GM18517 (cell line): ENCODE results near the gene HSD17B3.
"Not testable (repeated sequence)": the region's sequence is repeated elsewhere in the genome, so short reads cannot be mapped to it uniquely, and the experiment has no call there.

Experiments used
- ATAC-seq: cut with Tn5 transposase; IDR thresholded peaks from one replicate; pipeline ENCODE4 v1.9.1; 2021; ENCODE audit warnings: mild to moderate bottlenecking, moderate library complexity; ENCODE audit not compliant: unreplicated experiment

HSD17B3 gene

DNA sequence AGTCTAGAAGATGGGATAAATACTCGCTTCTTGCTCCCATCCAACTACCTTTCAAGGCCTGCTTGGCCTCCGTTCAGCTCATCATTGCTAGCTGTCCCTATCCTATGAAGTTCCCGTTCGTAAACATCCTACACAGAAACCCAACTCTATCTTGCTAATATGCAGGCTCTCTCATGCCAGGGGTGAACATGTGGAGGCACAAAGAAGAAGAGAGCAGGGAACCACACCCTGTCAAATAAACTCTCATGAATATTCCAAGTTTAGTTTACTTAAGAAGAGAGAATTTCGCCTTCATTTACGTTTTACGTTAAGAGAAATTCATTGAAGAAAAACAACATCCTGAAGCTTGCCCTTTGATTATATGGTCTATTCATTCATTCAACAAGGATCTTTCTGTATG, 7.9 kb upstream of the HSD17B3 start:
- ATAC-seq = no peak

DNA sequence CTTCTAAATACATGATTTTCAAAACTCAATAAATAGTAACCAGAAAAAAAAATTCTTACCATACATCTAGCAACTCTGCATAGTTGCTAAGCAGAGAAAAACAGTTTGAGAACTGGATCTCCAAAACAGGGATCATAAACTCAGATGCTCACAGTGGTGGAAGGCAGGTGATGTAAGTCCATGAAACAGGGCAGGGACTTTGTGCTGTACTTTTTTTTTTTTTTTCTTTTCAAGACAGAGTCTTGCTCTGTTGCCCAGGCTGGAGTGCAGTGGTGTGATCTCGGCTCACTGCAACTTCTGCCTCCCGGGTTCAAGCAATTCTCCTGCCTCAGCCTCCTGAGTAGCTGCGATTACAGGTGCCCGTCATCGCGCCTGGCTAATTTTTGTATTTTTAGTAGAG, 5.0 kb upstream of the HSD17B3 start:
- not testable (repeated sequence) for ATAC-seq

DNA sequence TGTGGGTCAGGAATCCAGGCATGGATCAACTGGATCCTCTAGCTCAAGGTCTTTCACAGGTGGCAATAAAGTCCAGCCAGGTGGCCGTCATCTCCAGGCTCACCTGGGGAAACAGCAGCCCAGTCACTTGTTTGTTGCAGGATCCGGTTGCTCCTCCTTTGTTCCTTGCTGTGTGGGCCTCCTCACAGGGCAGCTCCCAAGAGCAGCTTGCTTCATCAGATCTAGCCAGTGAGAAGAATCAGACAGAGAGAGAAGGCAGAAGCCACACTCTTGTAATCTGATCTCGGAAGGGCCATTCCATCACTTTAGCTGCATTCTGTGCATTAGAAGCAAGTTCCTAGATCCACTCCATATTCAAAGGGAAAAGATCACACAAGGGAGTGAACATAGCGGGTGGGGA, 3.2 kb upstream of the HSD17B3 start:
- no peak for ATAC-seq

DNA sequence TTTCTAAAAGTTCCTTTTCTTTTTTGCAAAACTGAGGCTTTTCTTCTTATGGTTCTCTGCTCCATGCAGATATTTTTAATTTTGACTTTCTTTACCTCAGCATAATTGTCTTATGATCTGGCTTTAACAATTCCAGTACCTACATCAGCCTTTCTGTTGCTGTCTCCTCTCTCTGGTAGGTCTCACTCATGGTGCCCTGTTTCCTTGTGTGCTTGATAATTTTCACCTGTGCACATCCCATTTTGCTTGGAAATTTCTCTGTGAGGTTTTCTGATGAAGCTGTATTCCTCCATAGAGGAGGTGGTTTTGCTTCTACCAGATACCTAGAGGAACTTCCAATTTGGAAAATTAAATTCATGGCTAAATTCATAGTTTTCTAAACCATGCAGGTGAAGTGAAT, 2.3 kb upstream of the HSD17B3 start:
- ATAC-seq = no peak

DNA sequence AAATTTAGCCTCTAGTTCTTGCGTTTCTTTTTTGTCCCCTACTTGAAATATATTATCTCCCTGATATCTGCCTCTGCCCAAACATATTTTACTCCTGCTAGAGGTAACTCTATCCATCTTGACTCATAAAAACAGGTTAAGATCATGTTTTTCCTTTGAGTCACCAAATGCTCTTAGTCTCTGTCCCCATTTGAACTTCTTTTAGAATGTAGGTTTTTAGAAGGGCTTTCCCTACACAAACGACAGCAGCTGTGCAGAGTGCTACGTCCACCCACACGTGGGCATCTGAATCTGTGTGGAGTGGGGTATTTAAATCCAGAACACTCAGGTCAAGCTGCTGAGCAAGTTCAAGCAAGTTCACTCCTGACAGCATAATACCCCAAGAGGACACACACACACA, 2.2 kb downstream of the HSD17B3 start:
- no peak for ATAC-seq

DNA sequence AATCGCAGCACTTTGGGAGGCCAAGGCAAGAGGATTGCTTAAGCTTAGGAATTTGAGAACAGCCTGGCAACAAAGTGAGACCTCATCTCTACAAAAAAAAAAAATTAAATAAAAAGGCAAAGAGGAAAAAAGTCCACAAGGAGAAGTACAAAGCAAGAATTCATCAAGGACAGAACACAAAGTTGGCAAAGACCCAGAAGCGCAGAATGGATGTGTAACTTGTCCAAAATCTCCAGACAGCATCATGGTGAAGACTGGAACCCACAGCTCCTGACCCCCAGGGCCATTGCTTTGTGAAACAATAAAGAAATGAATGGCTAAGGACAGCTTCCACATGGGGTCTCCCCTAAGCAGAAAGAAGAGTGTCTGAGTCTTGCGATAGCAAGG, 7.8 kb downstream of the HSD17B3 start:
- ATAC-seq = no peak

DNA sequence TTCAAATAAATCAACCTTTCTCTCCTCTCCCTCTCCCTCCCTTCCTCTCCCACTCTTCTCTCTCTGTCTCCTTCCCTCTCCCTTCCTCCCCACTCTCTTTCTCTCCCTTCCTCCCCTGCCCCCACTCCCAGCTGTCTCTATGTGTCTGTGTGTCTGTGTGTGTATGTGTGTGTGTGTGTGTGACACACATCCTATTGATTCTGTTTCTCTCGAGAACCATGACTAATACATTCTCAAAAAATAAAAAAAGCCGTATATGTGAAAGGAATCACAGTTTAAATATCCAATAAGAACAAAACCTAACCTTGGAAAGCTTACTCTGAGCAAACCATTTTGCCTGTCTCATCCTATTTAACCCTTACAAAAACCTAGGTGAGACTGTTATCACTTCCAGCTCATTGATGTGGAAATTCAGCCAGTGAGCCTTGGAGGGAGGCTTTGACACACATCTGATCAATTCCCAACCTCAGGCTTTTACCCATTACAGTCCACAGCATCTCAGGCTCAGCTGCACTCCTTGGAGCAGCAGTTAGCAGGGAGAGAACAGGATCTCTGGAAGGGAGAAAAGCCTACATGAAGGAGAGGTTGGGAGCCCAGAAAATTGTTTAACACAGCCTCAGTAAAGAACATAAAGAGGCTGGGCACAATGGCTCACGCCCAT, 8.3 kb downstream of the HSD17B3 start:
- ATAC-seq = no peak

DNA sequence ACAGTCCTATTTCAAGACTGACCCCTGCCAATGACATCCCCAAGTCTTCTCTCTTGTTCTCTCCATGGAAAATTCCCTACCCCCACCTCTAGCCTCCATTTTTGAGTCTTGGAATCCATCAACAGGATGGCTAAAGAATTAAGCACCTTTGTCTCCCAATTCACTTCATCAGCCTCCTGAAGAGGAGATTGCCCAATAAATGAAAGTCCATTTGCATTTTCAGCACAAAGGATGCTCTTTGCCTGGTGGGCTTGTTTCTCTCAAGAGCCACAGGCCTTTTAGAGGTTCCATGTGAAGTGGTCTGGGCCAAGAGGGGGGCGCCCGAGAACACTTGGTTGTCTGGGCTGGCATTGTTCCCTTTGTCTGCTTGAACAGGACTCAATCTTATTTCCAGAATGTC, 12.6 kb downstream of the HSD17B3 start:
- no peak for ATAC-seq

DNA sequence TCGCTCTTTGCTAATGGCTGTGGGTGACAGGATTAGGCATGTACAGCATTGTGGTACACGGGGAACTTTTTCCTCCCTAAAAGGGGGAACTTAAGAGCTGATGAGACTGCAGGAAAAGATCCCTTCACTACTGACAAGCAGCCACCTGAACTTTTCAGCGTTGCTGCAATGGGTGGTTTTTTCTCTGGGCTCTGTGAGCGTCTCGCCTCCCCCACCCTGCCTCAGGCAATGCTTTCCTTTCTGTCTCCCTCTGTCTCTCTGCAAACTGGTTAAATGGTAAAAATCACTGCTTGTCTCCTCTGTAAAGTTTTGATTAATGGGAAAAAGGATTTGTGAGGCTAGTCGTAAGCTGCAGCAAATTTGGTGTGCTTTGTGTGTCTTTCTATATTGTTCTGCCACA, 20.3 kb downstream of the HSD17B3 start:
- no peak for ATAC-seq

DNA sequence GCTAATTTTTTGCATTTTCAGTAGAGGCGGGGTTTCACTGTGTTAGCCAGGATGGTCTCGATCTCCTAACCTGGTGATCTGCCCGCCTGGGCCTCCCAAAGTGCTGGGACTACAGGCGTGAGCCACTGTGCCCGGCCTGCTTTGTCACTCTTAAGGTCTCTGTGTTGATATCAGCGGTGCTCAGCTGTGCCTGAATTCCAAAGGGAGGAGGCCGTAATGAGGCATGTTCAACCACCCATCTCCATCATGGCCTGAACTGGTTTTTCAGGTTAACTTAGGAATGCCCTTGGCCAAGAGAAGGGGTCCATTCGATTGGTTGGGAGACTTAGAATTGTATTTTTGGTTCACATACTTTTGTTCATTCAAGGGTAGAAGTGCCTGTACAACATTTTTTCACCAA, 22.0 kb downstream of the HSD17B3 start:
- ATAC-seq = no peak

DNA sequence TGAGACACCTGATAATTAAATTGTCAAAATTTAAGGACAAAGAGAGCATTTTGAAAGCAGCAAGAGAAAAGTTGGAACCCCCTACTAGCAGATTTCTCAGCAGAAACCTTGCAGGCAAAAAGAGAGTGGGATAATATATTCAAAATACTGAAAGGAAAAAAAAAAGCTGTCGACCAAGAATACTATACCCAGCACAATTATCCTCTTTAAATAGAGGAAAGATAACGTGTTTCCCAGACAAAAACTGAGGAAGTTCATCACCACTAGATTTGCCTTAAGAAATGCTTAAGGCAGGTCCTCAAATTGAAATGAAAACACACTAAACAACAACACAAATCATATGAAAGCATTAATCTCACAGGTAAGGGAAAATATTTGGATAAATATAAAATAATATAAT, 27.0 kb downstream of the HSD17B3 start:
- ATAC-seq = no peak

DNA sequence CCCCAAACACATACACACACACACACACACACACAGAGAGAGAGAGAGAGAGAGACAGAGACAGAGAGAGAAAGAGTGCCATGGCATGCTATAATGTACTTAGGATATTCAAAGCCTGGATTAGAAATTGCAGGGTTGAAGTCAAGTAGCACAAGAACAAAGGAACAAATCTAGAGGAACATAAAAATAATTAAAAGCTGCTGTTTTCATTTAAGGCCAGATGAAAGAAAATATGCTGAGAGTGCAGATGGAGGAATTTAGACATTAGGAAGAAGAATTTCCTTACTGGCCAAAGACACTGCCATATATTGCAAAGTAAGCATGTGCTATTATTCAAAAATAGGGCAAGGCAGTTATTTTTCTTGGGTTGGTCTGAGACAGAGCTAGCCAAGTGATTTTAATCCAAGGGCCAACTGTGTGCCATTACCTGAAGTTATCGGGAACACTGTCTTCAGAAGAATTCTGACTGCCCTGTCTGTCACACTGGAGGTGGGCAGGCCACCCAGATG, 31.7 kb downstream of the HSD17B3 start:
- ATAC-seq = no peak

DNA sequence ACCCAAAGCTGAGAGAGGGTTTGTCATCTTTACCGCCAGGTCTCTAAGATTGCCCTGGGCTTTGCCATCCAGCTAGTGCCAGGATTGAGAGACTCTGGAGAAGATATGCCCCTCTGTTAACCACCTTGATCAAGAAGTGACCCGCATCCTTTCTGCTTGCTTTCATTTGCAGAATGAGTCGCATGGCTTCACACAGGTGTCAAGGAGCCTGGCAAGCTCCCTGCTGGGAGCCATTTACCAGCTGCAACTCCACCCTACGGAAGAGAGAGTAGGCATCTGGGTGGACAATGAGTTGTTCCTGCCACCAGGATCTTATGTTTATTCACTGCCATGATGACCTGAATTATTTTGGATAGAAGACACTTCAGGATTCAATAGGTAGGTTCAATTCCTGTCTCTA, 43.0 kb downstream of the HSD17B3 start:
- ATAC-seq = no peak

DNA sequence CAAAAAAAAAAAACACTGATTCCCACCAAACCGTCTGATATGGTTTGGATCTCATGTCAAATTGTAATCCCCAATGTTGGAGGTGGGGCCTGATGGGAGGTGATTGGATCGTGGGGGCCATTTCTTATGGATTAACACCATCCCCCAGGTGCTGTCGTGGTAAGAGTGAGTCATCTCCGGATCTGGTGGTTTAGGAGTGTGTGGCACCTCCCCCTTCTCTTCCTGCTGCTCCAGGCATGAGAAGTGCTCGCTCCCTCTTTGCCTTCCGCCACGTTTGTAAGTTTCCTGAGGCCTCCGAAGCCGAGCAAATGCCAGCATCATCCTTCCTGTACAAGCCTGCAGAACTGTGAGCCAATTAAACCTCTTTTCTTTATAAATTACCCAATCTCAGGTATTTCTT, 45.2 kb downstream of the HSD17B3 start:
- no peak for ATAC-seq

DNA sequence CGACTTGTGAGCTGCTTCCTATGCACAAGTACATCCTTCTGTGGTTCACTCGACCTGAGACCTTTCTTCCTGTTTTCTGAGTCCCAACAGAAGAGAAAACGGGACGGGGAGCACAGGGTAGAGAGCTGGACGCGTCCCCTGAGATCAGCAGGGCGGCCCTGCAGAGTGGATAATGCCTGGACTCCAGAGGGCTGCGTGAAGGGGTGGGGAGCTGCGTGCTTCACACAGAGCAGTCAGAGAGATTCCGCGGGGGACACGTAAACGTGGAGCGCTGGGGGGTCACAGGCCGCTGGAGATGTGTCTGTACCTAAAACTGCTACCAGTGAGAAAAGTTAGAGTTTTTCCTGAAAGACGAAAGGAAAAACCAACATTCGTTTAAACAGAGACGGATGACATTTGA, 46.3 kb downstream of the HSD17B3 start:
- ATAC-seq = no peak

DNA sequence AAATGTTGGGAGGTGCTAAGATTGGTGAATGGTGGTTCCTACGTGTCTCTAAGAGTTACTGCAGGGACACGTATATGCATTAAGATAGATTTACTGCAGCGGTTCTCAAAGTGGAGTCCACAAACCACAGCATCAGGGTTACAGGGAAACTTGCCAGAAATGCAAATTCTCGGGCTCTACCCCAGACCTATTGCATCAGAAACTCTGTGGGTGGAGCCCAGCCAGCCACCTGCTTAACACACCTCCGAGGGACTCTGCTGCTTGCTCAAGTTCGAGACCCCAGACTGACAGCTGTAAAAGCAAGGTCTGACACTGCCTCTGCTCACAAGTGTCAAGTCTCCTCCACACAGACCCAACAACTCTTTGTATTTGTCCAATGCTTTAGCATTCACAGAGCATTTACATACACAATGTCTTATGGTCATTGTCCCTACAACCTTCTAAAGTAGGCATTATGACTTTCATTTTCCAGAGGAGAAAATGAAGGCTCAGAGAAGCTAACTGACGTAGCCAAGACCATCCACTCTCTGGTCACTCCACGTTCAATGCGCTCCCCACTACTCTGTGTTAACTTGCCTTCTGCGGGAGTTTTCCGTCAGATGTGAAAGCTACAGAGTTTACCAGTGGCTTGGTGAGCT, 48.8 kb downstream of the HSD17B3 start:
- no peak for ATAC-seq

DNA sequence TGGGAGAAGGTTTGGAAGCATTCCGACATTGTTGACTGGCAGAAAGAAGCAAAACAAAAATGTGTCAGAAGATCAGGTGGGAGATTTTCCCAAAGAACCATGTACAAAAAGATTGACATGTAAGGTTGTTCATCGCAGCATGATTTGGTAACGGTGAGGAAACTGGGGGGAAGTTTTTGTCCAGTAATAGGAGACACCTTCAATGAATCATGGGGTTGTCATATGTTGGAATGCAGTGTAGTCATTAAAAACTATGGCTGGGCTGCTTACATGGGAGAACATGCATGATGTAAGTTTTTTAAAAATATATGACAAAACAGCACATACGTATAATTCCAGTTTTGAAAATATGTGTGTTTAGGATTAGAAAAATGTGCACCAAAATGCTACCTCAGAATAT, 50.5 kb downstream of the HSD17B3 start:
- ATAC-seq = no peak

DNA sequence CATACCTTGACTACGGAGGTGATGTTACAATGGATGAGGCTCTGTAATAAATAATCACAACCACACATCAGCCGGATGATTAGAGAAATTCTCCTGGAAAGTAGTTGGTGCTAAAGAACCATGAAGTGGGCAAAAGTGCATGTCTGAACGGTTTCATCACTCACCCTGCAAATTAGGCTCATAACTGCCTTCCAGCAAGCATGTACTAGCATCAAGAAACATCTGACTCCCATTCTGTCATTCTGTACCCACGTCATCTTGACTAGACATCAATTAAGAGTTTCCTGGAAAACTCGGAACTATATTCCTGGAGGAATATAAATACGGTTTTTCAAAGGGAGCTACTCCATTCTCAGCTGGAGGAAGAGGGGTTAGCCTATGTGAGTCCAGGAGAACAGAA, 52.2 kb downstream of the HSD17B3 start:
- ATAC-seq = no peak

DNA sequence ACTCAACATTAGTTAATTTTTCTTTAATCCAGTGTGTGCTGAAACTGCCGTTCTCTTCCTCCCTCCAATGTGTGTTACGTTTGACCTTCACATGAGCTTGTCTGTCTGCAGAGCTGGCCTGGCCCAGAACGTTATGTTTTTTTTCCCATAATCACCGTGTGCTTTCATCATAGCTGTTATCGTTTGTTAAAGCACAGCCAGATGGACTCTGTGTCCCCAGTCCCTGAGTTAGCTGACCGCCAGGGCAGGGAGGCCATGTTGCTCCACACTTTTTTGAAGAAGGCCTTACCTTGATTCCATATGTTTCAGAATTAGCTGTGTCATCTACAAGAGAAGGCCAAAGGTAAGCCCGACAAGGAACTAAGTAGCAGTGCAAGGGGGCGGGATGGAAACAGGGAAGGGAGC, 55.7 kb downstream of the HSD17B3 start:
- ATAC-seq = no peak

DNA sequence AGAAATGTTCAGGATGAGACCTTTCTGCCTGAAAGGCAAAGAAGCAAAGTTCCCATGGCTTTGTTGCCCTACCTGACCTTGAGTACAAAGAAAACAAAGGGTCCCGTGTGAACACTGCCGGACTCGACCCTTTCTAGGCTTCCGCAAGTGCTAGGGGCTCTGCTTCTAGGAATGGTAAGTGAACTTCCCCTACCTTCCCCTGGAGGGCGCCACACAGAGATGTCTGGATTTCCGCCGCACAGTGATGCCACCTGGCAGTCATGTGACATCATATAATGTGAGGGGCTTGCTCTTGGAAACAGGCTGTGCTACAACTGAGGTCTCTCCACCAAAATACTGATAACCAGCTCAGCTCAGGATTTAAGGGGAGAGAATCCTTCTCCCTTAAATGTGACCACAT, 56.6 kb downstream of the HSD17B3 start:
- ATAC-seq = no peak

DNA sequence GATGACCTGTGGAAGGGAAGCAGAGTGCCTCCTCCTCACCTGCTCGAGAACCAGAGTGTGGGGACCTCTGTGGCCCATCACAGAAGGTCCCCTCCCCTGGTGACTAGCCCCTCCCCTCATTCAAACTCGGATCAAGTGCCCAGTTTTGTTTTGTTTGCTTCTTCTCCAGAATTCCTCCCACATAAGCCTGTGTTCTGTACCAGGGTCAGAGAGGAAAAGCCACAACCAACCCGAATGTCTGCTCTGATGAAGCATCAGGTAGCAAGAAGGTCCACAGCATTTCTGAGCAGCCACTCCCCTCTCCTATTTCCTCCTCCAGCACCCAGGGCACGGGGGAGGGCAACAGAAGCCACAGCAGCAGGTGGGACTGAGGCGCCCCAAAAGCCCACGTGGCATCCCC, 58.2 kb downstream of the HSD17B3 start:
- no peak for ATAC-seq

DNA sequence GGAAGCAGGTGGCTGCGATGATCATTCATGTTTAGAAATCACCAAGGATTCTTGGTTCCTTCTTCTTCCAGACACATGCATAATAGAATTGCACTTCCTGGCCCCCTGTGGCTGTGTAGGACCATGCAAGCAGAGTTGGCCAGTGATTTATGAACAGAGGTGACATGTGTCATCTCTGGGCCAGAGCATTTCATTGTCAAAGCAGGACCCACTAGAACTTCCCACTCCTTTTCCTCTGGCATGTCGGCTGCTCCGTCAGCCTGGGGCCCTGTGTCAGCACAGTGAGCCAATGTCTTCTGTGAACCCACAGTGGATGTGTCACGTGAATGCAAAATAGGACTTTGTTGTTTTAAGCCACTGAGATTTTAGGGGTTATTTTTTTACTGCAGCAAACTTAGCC, 59.2 kb downstream of the HSD17B3 start:
- no peak for ATAC-seq

DNA sequence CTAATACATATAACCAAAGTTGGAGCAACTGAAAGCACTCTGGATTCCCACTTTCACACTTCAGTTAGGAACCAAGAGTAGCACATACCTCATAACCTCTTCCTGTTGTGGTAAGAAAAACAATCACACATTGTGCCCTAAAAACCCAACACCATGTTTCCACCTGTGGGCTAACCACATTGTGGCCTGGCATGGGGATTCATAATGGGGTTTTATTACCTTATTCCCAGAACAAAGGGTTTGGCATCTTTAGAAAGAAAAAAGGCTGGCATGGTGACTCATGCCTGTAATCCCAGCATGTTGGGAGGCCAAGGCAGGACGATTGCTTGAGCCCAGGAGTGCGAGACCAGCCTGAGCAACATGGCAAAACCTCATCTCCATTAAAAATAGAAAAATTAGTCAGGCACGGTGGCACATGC, 60.6 kb downstream of the HSD17B3 start:
- peak; percentile 59 for ATAC-seq
